ENCODE measurements around the gene PPP3R1.

- TF ChIP-seq POLR2A (IDR thresholded peaks at IDR 0.05) (peak; percentile 91 to 94), CTCF (IDR thresholded peaks at IDR 0.05 in 4 of 5, conservative IDR thresholded peaks at IDR 0.05 in 1 of 5) (no peak)
Measured at GRCh38 chr2:68252400-68253218, at the start of gene PPP3R1.
